Caco-2 (cell line): Measurements from ENCODE around the gene KCNC2. TPM values are rescaled to one million over a fixed set of nuclear protein-coding genes. Genes with fewer than 3 reads are reported as not detected.

Experiments
- BruUV-seq: library from RNA; stranded (reverse); fragments of 400-500 nt; replicated peaks from 2 replicates; lab custom pipeline; 2021; lab: Mats Ljungman, UMichigan
- CTCF ChIA-PET: fragments of 300-600 bp; sonication (Branson Sonifier 250); formaldehyde crosslinking; loops from one replicate; lab custom pipeline; 2022; ENCODE audit warnings: antibody characterized with exemption; lab: Charles Lee
- POLR2A ChIA-PET: fragments of 300-600 bp; sonication (Branson Sonifier 250); formaldehyde crosslinking; loops from one replicate; lab custom pipeline; 2022; ENCODE audit warnings: antibody characterized with exemption; lab: Charles Lee
- DNase-seq, 2 experiments: peaks; one replicate each; pipeline versions ENCODE4 v3.0.0 to v3.0.0-alpha.2; 2020 to 2022
- H3K27me3 ChIP-seq: replicated peaks from 2 replicates; pipeline ENCODE4 v1.6.0; 2011; ENCODE audit warnings: low read length; ENCODE audit not compliant: control insufficient read depth, insufficient read depth
- H3K36me3 ChIP-seq: 2 replicates; pipeline ENCODE4 v1.5.1; 2011; ENCODE audit warnings: low read length; ENCODE audit not compliant: control insufficient read depth, insufficient read depth
- H3K4me1 ChIP-seq: fragments of 250-450 bp; sonication (Bioruptor Pico); 2 replicates; pipeline ENCODE4 v1.5.1; 2020; ENCODE audit warnings: mild to moderate bottlenecking
- H3K4me3 ChIP-seq: 2 replicates; pipeline ENCODE4 v1.5.1; 2011; ENCODE audit warnings: low read depth, mild to moderate bottlenecking, control low read depth, low read length
- H3K9me3 ChIP-seq: fragments of 250-450 bp; sonication (Bioruptor Pico); 2 replicates; pipeline ENCODE4 v1.5.1; 2020; ENCODE audit warnings: mild to moderate bottlenecking, moderate library complexity
- H3K27ac Mint-ChIP-seq: one replicate; pipeline ENCODE4 v1.8.0; 2022; ENCODE audit warnings: mixed read lengths; ENCODE audit not compliant: unreplicated experiment
- H3K27me3 Mint-ChIP-seq: one replicate; pipeline ENCODE4 v1.8.0; 2022; ENCODE audit warnings: mixed read lengths; ENCODE audit not compliant: insufficient read depth, unreplicated experiment
- H3K36me3 Mint-ChIP-seq: one replicate; pipeline ENCODE4 v1.8.0; 2022; ENCODE audit warnings: mild to moderate bottlenecking, mixed read lengths; ENCODE audit not compliant: insufficient read depth, unreplicated experiment
- H3K4me1 Mint-ChIP-seq: one replicate; pipeline ENCODE4 v1.8.0; 2022; ENCODE audit warnings: low read depth, mixed read lengths; ENCODE audit not compliant: unreplicated experiment
- H3K4me3 Mint-ChIP-seq: one replicate; pipeline ENCODE4 v1.8.0; 2022; ENCODE audit warnings: mild to moderate bottlenecking, moderate library complexity, mixed read lengths; ENCODE audit not compliant: unreplicated experiment
- H3K9me3 Mint-ChIP-seq: one replicate; pipeline ENCODE4 v1.8.0; 2022; ENCODE audit warnings: mixed read lengths; ENCODE audit not compliant: unreplicated experiment
- intact Hi-C: fragments of 100-400 bp; cut with micrococcal nuclease; formaldehyde crosslinking; loops from one replicate; pipeline ENCODE4 v1.10.0; 2022; ENCODE audit not compliant: unreplicated experiment
- total RNA-seq: library from RNA; stranded (reverse); gene quantifications from 2 replicates; pipeline ENCODE4 v1.2.3, GENCODE V29; 2022
- TF ChIP-seq, protein P1 (sequence below), 2 experiments: fragments of 200-600 bp in 1 of 2; IDR thresholded peaks; 1 replicate in 1 of 2; 2 replicates in 1 of 2; pipeline versions ENCODE4 v1.5.1 to v1.8.0; 2011 to 2022; ENCODE audit warnings: antibody characterized with exemption in 1 of 2, control low read depth in 1 of 2, inconsistent platforms in 1 of 2, low read depth in 1 of 2, low read length in 1 of 2, mild to moderate bottlenecking in 1 of 2, moderate library complexity in 1 of 2; ENCODE audit not compliant: insufficient read depth in 1 of 2, severe bottlenecking in 1 of 2, unreplicated experiment in 1 of 2

KCNC2 gene
- total RNA-seq, 1 experiment from 2014 or later: not detected

- POLR2A ChIA-PET: no interaction called here
- no peaks in the 10 kb centered on the region for H3K9me3 ChIP-seq
- intact Hi-C loops: no loop called here
- no peaks in the 10 kb centered on the region for H3K4me1 ChIP-seq
- DNase-seq: no peak
- Mint-ChIP-seq H3K36me3 (no peaks in the 10 kb centered on the region), H3K27ac (no peak overlapping the region), H3K4me3 (no peak overlapping the region), H3K9me3 (no peaks in the 10 kb centered on the region), H3K27me3 (peaks cover 2% of the 10 kb centered on the region), H3K4me1 (no peaks in the 10 kb centered on the region)
- TF ChIP-seq, protein P1, sequence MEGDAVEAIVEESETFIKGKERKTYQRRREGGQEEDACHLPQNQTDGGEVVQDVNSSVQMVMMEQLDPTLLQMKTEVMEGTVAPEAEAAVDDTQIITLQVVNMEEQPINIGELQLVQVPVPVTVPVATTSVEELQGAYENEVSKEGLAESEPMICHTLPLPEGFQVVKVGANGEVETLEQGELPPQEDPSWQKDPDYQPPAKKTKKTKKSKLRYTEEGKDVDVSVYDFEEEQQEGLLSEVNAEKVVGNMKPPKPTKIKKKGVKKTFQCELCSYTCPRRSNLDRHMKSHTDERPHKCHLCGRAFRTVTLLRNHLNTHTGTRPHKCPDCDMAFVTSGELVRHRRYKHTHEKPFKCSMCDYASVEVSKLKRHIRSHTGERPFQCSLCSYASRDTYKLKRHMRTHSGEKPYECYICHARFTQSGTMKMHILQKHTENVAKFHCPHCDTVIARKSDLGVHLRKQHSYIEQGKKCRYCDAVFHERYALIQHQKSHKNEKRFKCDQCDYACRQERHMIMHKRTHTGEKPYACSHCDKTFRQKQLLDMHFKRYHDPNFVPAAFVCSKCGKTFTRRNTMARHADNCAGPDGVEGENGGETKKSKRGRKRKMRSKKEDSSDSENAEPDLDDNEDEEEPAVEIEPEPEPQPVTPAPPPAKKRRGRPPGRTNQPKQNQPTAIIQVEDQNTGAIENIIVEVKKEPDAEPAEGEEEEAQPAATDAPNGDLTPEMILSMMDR (IDR thresholded peaks at IDR 0.05; ENCODE audit: insufficient read depth in 1 of 2, low read depth in 1 of 2, low read length in 1 of 2, severe bottlenecking in 1 of 2, unreplicated experiment in 1 of 2): no peak
- no peaks in the 10 kb centered on the region for H3K36me3 ChIP-seq
- BruUV-seq: no TSS peak
- H3K4me3 ChIP-seq: no peak overlapping the region
- CTCF ChIA-PET: no interaction called here
- H3K27me3 ChIP-seq: no peaks in the 10 kb centered on the region
Observed at GRCh38 chr12:75042125-75042524, 167.5 kb downstream of the KCNC2 start.

- Mint-ChIP-seq H3K9me3 (no peaks in the 10 kb centered on the region), H3K27ac (no peak overlapping the region), H3K36me3 (no peaks in the 10 kb centered on the region), H3K4me1 (no peaks in the 10 kb centered on the region), H3K27me3 (peaks cover 2% of the 10 kb centered on the region), H3K4me3 (no peak overlapping the region)
- no peak for DNase-seq
- Histone ChIP-seq H3K4me3 (no peak overlapping the region), H3K36me3 (no peaks in the 10 kb centered on the region), H3K9me3 (no peaks in the 10 kb centered on the region), H3K27me3 (no peaks in the 10 kb centered on the region), H3K4me1 (no peaks in the 10 kb centered on the region)
- intact Hi-C loops: no loop called here
- CTCF ChIA-PET: no interaction called here
- TF ChIP-seq, protein P1 (IDR thresholded peaks at IDR 0.05; ENCODE audit: insufficient read depth in 1 of 2, low read depth in 1 of 2, low read length in 1 of 2, severe bottlenecking in 1 of 2, unreplicated experiment in 1 of 2): no peak
- no TSS peak for BruUV-seq
- POLR2A ChIA-PET: no interaction called here
Observed at GRCh38 chr12:75041472-75041871, 168.2 kb downstream of the KCNC2 start.

DNA sequence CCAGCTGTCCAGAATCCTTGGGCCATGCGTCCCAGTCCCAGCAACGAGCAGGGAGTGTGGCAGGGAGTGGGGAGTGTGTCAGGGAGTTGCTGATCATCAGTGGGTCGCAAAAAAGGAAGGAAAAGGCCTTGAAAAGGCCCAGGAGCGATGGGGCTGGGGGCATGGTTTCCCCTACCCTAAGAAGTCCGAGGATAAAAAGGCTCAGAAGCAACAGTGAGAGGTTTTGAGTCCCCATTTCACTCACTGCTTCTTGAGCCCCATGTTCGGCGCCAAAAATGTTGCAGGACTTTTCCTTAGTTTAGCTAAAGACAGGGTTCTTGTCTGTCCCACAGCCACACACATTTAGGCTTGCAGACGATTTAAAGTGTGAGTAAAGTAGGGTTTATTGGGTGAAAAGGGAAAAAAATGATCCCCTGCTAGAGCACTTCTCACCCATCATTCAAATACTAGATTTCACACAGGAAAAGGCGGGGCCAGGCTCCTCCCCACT lies 189.5 kb downstream of the KCNC2 start:
- TF ChIP-seq, protein P1 (IDR thresholded peaks at IDR 0.05; ENCODE audit: insufficient read depth in 1 of 2, low read depth in 1 of 2, low read length in 1 of 2, severe bottlenecking in 1 of 2, unreplicated experiment in 1 of 2): no peak
- H3K4me3 ChIP-seq: no peak overlapping the region
- Mint-ChIP-seq H3K27me3 (no peaks in the 10 kb centered on the region), H3K4me1 (no peaks in the 10 kb centered on the region), H3K9me3 (peaks cover 13% of the 10 kb centered on the region), H3K27ac (no peak overlapping the region), H3K36me3 (no peaks in the 10 kb centered on the region), H3K4me3 (no peak overlapping the region)
- H3K9me3 ChIP-seq: peaks cover 17% of the 10 kb centered on the region; the same call in 1 of the 2 replicates
- H3K4me1 ChIP-seq: no peaks in the 10 kb centered on the region
- no peak for DNase-seq
- intact Hi-C loops: no loop called here
- CTCF ChIA-PET: no interaction called here
- BruUV-seq: no TSS peak
- H3K36me3 ChIP-seq: no peaks in the 10 kb centered on the region
- H3K27me3 ChIP-seq: no peaks in the 10 kb centered on the region
- POLR2A ChIA-PET: no interaction called here
